SU-DHL-6 (cell line): ENCODE measurements around the gene SLC6A8.
"Not testable (repeated sequence)": the region's sequence is repeated elsewhere in the genome, so short reads cannot be mapped to it uniquely, and the experiment has no call there.

Source experiments
- H2AFZ ChIP-seq: fragments of 200-600 bp; sonication (generic); 2 replicates; pipeline ENCODE4 v1.6.1; 2014; ENCODE audit warnings: low read depth, mild to moderate bottlenecking, moderate library complexity, mixed read lengths, antibody characterized with exemption, low read length; ENCODE audit not compliant: severe bottlenecking
- H3F3A ChIP-seq: fragments of 200-600 bp; shearing (Covaris generic); 2 replicates; pipeline ENCODE4 v1.6.0; 2016; ENCODE audit warnings: antibody characterized with exemption, mild to moderate bottlenecking; ENCODE audit not compliant: insufficient read depth
- H3K27ac ChIP-seq: fragments of 200-600 bp; sonication (generic); 2 replicates; pipeline ENCODE4 v1.5.1; 2016; ENCODE audit warnings: low read depth, mild to moderate bottlenecking, low read length, moderate library complexity, mixed read lengths
- H3K27me3 ChIP-seq: fragments of 200-600 bp; sonication (generic), shearing (Covaris generic); 2 replicates; pipeline ENCODE4 v1.6.0; 2014; ENCODE audit warnings: mild to moderate bottlenecking, low read length
- H3K36me3 ChIP-seq: fragments of 200-600 bp; sonication (generic); 2 replicates; pipeline ENCODE4 v1.6.1; 2014; ENCODE audit warnings: mild to moderate bottlenecking, low read length, mixed read lengths
- H3K4me2 ChIP-seq: fragments of 300-600, 200-600 bp; shearing (Covaris generic), sonication (generic); 2 replicates; pipeline ENCODE4 v1.6.0; 2014; ENCODE audit warnings: low read length, low read depth, mild to moderate bottlenecking; ENCODE audit not compliant: poor library complexity, severe bottlenecking
- H3K4me3 ChIP-seq: fragments of 200-600 bp; sonication (generic); 2 replicates; pipeline ENCODE4 v1.5.1; 2014; ENCODE audit warnings: antibody characterized with exemption, low read length, mild to moderate bottlenecking, mixed read lengths; ENCODE audit not compliant: insufficient read depth, poor library complexity, severe bottlenecking
- H3K79me2 ChIP-seq: fragments of 200-600 bp; sonication (generic); 2 replicates; pipeline ENCODE4 v1.6.1; 2014; ENCODE audit warnings: mild to moderate bottlenecking, low read length, moderate library complexity; ENCODE audit not compliant: insufficient read depth
- H3K9ac ChIP-seq: fragments of 200-600 bp; sonication (generic); 2 replicates; pipeline ENCODE4 v1.7.0; 2014; ENCODE audit warnings: mild to moderate bottlenecking, low read length
- H3K9me2 ChIP-seq: fragments of 200-600 bp; sonication (generic); replicated peaks from 2 replicates; pipeline ENCODE4 v1.6.1; 2014; ENCODE audit warnings: low read length; ENCODE audit not compliant: insufficient read depth
- H3K9me3 ChIP-seq: fragments of 200-600 bp; sonication (generic); 2 replicates; pipeline ENCODE4 v1.6.1; 2014; ENCODE audit warnings: low read length, mixed read lengths; ENCODE audit not compliant: insufficient read depth
- H4K20me1 ChIP-seq: fragments of 200-600 bp; sonication (generic); 2 replicates; pipeline ENCODE4 v1.6.1; 2014; ENCODE audit warnings: low read depth, mild to moderate bottlenecking, antibody characterized with exemption, low read length, moderate library complexity, mixed read lengths
- CTCF ChIP-seq: fragments of 200-600 bp; sonication (generic); IDR thresholded peaks from one replicate; pipeline ENCODE4 v1.5.1; 2017; ENCODE audit warnings: antibody characterized with exemption, mild to moderate bottlenecking, low read length, moderate library complexity; ENCODE audit not compliant: insufficient read depth, poor library complexity, severe bottlenecking
- EZH2phosphoT487 ChIP-seq: fragments of 200-600 bp; sonication (generic), shearing (Covaris generic); conservative IDR thresholded peaks from 2 replicates; pipeline ENCODE4 v1.6.1; 2018; ENCODE audit warnings: mild to moderate bottlenecking, antibody characterized with exemption, low read length, moderate library complexity, mixed read lengths

Gene SLC6A8

DNA sequence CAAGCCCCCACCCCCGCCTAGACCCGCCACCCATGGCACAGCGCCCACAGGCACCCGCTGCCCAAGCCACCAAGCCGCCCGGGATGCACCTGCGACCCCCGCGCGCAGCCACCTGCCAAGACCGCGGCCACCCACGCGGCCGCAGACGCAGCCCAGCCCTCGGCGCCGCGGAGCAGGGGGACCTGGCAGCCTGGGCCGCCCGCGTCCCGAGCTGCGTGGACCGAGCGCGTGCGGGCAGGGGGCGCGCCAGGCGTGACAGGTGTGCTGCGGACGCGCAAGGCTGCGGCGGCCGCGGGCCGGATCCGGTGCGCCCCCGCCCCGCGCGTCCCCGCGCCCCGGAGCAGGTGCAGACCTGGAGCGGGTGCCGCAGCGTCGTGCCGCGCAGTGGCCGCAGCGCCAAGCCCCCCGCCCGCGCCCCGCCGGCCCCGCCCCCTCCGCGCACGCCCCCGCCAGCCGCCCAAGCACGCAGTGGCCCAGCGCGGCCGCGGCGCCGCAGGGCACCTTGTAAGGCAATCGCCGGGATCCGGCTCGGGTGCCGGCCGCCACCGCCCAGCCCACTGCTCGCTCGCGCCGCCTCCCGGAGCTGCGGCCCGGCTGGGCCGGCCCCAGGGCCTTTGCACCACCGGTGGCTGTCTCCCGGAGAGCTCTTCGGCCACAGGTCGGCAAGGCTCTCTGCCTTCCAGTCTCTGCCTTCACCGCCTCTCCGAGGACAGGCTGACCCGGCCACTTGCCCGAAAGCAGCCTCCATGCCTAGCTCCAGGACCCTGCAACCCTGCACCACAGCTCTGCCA is 14.1 kb upstream of the SLC6A8 start, which contains the start of gene PNCK:
PNCK (minus strand) TSS at position 386 of the 791 bp plus-strand sequence. CDS start 737 bp downstream, outside the sequence.
- Histone ChIP-seq H3K4me3 (no peak within 1 kb of the TSS), H3K9me2 (no peaks in the 10 kb centered on the region), H3K27me3 (no peaks in the 10 kb centered on the region), H3K9ac (no peak within 1 kb of the TSS), H2AFZ (no peak within 1 kb of the TSS), H3K36me3 (no peaks in the 10 kb centered on the region), H3K9me3 (no peaks in the 10 kb centered on the region), H3F3A (no peaks in the 10 kb centered on the region), H4K20me1 (no peaks in the 10 kb centered on the region), H3K27ac (no peak within 1 kb of the TSS), H3K4me2 (no peak within 1 kb of the TSS), H3K79me2 (no peaks in the 10 kb centered on the region)
- TF ChIP-seq EZH2phosphoT487 (no peak), CTCF (no peak)

- no peak overlapping the region for H3K4me3 ChIP-seq
- no peaks in the 10 kb centered on the region for H3K9me2 ChIP-seq
- H3K36me3 ChIP-seq = no peaks in the 10 kb centered on the region
- no peaks in the 10 kb centered on the region for H3K27me3 ChIP-seq
- H3K27ac ChIP-seq = no peak overlapping the region
- H4K20me1 ChIP-seq = no peaks in the 10 kb centered on the region
- H3K79me2 ChIP-seq = no peaks in the 10 kb centered on the region
- TF ChIP-seq CTCF (no peak), EZH2phosphoT487 (no peak)
- H3K9me3 ChIP-seq = no peaks in the 10 kb centered on the region
- no peak overlapping the region for H3K9ac ChIP-seq
- no peak overlapping the region for H2AFZ ChIP-seq
- no peak overlapping the region for H3K4me2 ChIP-seq
- no peaks in the 10 kb centered on the region for H3F3A ChIP-seq
Observed at GRCh38 chrX:153674219-153674851, 13.4 kb upstream of the SLC6A8 start.

DNA sequence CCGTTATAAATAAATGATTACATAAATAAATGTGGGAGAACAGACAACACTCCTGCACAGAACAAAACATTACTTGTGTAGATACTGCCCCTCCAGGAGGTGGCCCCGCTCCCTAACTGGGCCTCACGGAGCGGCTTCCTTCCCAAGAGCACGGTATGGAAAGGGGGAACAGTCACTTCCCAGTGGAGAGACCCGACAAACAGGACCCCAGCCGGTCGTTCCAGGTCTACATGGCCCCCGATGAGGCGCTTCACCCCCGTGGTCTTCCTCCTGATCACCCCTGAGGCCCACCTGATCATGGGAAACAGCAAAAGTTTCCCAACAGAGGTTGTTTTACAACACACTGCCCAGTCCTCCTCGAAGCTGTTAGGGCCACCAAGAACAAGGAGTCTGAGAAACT is 6.6 kb upstream of the SLC6A8 start:
- TF ChIP-seq EZH2phosphoT487 (no peak), CTCF (no peak)
- H3K27me3 ChIP-seq = no peaks in the 10 kb centered on the region

GRCh38 chrX:153683486-153683885 is 4.2 kb upstream of the SLC6A8 start:
- not testable (repeated sequence) for H3K27me3 ChIP-seq, H3K9ac ChIP-seq, H3K36me3 ChIP-seq, H3K4me2 ChIP-seq, H3K4me3 ChIP-seq, H3F3A ChIP-seq, H2AFZ ChIP-seq, H3K9me2 ChIP-seq, H3K9me3 ChIP-seq, H3K79me2 ChIP-seq, H4K20me1 ChIP-seq, H3K27ac ChIP-seq

More for the DNA sequence above, 6.6 kb upstream of the SLC6A8 start:
- Histone ChIP-seq H3K27ac (no peak overlapping the region), H2AFZ (no peak overlapping the region), H3K4me3 (no peak overlapping the region), H4K20me1 (no peaks in the 10 kb centered on the region), H3K4me2 (no peak overlapping the region), H3K9me2 (no peaks in the 10 kb centered on the region), H3K9ac (no peak overlapping the region), H3K79me2 (no peaks in the 10 kb centered on the region), H3F3A (no peaks in the 10 kb centered on the region), H3K36me3 (no peaks in the 10 kb centered on the region), H3K9me3 (no peaks in the 10 kb centered on the region)
